ENCODE measurements around the gene ADAP1.
A peak's percentile ranks its signal among the peaks of the same experiment; 100 is the strongest.

Gene ADAP1

GRCh38 chr7:919924-920341 lies 34.5 kb downstream of the ADAP1 start:
- no peak for DNase-seq

GRCh38 chr7:919114-919442 lies 35.4 kb downstream of the ADAP1 start:
- no peak for DNase-seq

GRCh38 chr7:918441-919113 lies 35.9 kb downstream of the ADAP1 start:
- DNase-seq: no peak

DNA sequence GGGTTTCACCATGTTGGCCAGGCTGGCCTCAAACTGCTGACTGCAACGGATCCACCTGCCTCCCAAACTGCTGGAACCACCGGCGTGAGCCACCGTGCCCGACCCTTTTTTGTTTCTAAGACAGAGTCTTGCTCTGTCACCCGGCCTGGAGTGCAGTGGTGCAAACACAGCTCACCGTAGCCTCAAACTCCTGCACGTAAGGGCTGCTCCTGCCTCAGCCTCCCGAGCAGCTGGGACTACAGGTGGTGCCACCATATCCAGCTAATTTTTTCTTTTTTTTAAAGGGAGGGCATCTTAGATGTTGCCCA lies 36.4 kb downstream of the ADAP1 start:
- DNase-seq: no peak

GRCh38 chr7:917255-918117 lies 37.0 kb downstream of the ADAP1 start:
- DNase-seq: no peak

DNA sequence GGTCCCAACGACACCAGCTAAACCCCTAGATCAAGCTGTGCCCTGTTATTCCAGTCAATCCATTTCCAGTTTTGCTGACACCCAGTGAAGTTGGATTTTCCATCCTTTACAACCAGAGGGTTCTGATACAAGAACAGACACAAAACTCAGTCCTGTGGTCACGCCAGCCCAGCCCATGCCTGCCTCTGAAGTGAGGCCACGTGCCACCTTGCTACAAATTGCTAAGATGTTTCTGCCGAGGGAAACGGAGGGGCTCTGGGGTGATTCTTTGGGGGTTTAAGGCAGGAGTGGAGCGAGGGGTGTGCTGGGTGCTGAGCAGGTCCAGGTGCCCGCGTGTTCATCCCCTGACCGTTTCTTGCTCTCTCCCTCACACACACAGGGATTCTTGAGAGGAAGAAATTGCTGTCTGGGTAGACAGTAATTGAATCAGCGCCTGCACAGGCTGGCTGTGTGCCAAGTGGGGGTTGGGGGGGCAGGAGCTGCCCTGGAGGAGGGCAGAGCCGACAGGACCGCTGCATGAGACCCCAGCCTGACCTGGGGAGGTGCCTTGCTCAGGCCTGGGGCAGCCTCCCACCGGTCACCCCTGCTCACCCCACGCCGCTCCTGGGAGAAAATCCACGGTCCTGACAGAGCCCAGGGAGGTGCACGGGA lies 38.1 kb downstream of the ADAP1 start:
- no peak for DNase-seq

- no peak for DNase-seq
These were observed 38.9 kb downstream of the ADAP1 start for GRCh38 chr7:915291-916218.

- no peak for DNase-seq
These were observed 39.8 kb downstream of the ADAP1 start for GRCh38 chr7:914521-915194.

- no peak for DNase-seq
These were observed 40.6 kb downstream of the ADAP1 start for GRCh38 chr7:913736-914520.

- DNase-seq: no peak
These were observed 42.5 kb downstream of the ADAP1 start for GRCh38 chr7:911791-912480.

DNA sequence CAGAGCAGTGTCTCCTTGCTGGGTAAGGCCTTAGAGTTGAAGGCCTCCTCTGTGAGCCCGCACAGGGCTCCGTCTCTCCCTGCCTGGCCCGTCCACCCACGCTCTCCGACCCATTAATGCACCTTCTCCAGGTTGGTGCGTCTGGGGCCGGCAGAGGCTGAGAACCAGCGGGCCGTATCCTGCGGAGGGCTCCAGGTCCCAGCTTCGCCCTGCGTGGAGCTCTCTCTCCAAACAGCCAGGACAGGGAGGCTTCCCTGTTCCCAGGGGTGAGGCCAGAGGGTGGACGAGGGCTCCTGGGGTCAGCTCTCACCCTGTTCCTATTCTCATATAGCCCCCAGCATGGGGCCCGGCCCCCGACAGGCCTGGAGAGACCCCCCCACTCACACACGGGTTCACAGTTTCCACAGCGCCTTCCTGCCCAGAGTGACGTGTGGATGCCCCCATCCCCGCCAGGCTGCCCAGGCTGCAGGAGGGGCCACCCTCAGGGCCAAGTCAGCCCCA lies 43.5 kb downstream of the ADAP1 start:
- no peak for DNase-seq

GRCh38 chr7:910441-910861 lies 44.0 kb downstream of the ADAP1 start:
- no peak for DNase-seq

- no peak for DNase-seq
These were observed 44.8 kb downstream of the ADAP1 start for GRCh38 chr7:909358-910329.

DNA sequence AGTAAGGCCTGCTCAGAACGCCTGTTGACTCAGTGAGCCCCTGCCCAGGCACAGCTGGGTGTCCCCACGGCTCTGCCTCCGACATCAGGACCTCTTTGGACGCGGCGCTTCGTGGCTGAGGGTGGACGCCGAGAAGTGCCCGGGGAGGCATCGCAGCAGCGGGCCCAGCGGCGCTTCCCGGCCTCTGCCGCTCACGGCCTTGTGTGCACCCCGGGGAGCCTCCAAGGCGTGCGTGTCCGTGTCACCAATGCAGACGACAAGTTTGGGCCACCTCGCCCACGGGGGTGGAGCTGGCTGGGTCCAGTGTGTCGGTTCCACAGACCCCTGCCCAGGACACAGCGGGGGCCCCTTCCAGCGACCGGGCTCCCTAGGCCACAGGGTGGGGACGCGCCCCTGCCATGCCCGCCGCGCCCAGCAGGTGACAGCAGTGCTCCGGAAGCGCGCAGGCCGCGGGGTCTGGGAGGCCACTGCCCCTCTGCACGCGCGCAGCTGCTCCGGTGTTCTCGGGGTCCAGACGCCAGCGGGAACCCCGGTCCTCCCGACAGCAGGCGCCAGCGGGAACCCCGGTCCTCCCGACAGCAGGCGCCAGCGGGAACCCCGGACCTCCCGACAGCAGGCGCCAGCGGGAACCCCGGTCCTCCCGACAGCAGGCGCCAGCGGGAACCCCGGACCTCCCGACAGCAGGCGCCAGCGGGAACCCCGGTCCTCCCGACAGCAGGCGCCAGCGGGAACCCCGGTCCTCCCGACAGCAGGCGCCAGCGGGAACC lies 45.7 kb downstream of the ADAP1 start:
- DNase-seq: peak; percentile 33

DNA sequence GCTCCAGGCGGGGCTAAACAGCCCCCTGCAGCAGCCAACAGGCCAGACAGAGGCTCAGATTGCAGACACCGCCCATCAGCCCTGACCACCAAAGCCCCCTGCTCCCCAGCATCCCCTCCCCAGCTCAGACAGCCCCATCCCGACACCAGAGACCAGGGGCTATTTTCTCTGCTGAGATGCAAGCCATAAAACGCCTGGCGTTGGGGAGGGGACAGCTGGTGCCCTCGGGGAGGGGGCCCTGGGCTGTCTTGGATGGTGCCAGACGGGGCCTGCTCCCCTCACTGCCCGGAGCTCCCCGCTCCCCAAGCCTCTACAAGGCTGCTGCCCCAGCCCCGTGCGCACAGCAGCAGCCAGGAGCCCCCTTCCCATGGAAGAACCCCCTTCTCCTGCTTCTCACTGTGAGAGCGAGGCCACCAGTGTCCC lies 46.3 kb downstream of the ADAP1 start:
- DNase-seq: no peak

DNA sequence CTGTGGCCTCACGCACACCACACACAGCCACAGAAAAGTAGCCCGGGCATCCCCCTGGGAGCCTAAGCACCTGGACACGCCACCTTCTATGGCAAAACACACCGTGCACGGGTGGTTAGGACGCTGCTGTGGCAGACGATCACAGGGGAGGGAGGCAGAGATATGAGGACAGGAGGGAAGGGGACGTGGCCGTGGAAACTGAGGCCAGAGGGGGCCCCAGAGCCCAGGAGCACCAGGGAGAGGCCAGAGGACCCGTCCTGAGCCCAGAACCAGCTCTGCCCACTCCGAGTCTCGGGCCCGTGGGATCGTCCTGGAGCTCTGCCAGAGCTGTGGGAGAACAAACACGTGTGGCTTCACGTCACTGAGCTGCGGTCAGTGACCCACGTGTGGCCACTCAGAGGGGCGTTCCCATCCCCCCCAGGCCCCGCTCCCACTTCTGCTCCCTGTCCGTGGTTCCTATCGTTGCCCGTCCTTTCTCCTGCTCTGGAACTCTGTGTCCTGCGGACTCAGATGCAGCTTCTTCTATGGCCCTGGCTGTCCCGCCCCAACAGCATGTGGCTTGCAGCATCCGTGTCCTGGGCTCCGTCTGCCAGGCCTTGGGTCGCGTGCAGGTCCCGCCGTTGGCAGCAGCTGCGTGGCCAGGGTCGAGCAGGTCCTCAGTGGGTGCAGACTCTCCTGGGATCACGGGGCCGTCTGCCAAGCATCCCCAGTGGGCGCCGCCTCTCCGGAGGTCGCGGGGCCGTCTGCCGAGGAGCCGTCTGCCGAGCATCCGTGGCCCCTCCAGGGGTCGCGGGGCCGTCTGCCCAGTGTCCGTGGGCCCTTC lies 47.1 kb downstream of the ADAP1 start:
- no peak for DNase-seq

GRCh38 chr7:906776-907157 lies 47.7 kb downstream of the ADAP1 start:
- no peak for DNase-seq

DNA sequence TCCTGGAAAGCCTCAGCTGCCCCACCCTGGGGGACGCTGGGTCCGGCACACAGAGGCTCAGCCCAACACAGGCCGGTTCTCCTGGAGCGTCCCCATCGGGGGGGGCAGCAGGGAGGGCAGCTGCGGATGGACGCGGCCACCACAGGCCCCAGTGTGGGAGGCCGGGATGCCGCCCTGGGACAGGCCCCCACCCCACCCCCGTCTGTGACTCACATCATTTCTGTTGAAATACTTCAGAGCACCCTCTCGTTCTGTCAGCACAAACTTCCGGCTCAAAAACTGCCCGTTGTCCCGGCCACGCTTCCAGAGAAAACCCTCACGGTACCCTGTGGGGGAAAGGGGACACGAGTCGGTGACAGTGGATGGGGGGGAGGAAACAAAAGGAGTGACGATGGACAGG lies 49.6 kb downstream of the ADAP1 start:
- DNase-seq: no peak

Measured in activated T-cell treated with anti-CD3 and anti-CD28 coated beads for 4 hours (primary cell).